ENCODE measurements around the gene LRRC55.
"Not testable (repeated sequence)": the region's sequence is repeated elsewhere in the genome, so short reads cannot be mapped to it uniquely, and the experiment has no call there.

LRRC55 gene

DNA sequence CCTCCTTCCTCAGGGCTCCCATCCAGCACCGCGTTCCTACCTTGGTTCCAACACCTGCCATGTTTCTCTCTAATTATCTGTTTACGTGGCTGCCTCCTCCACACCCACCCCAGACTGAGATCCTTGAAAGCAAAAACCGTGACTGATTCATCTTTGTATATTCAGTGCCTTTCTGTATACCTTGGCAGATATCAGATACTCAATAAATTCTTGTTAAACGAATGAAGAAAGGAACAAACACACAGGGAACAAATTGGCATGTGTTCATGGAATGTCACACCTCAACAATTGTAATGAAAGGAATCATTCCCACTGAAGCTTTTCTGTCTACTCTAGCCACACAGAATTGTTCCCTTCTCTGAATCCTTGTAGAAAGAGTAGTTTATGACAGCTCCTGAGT is 20.4 kb upstream of the LRRC55 start:
- no peak for DNase-seq (ENCODE audit: low read depth in 2 of 2)

DNA sequence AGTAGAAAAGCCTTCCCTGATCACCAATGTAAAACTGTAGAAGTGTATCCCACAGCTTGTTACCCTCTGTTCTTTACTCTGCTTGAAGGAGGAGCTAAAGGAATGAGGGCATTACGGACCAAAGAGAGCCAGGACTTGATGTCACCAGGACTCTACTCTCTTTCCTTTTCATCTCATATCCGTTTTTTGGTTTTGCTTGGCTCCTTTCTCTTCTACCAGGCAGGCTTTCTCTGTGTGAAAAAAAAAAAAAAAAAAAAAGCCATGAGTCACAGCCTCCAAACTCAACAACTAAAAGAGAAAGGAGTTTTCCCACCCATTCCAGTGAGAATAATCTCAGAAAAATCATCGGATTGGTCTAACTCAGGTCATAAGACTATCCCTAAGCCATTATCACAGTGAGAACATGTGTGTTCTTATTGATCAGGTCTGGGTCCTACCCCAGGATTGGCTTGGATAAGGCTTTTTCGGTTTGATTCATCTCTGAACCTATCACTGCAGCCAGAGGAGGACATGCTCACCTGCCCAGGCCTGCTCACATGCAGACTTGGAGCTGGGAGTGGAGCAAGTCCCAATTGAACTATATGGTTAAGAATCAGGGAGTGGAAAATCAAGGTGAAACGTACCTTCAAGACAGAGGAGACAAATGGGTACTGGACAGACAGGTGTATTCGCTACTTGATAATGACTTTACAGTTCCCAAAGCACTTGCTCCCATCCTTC is 19.4 kb upstream of the LRRC55 start:
- DNase-seq (ENCODE audit: low read depth in 2 of 2), result no peak

DNA sequence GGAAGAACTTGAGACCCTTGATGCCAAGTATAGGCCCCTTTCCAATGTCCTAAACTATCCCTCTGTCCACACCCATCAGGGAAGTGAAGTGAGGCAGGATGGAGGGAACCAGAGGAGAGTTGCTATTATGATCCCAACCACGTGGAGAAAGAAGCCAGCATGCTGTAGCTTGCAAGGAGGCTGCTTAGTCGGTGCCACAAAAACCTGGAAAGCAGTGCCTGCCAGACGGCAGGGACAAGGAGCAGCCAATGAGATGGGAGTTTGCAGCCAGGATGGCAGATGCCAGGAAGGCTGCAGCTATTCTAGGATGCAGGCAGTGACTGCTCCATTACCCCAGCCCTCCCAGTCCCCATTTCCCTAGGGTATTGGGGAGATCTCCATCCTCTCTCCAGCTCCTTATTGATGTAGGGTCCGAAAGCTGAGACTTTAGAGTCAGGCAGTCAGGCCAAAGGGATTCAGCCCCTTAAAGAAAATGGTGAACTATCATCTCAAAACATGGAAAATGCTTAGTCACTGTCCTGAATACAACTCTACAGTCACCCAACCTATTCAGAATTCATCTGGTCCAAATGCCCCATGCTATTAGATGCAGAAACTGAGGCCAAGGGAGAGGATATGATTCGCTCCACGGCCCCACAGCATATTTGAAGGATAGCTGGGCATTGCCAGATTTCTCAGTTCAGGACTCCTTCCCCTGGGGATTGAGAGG is 18.4 kb upstream of the LRRC55 start:
- DNase-seq (ENCODE audit: low read depth in 2 of 2), result no peak

DNA sequence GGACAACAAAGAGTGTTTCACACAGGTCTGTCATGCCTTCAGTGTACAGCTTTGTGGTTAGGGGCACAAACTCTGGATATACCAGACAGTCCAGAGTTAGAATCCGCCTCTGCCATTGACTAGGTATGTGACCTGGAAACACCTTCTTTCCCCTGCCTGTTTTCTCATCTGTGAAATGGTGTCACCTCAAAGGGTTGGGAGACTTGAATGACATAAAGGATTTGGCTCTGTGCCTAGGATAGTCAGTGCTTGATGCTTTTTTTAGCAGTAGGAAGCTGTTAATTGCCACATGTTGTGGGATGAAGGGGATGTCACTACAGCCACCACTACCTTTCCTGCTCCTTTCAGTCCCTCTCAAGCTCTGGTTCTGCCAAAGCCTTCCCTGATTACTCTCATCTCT is 17.4 kb upstream of the LRRC55 start:
- no peak for DNase-seq (ENCODE audit: low read depth in 2 of 2)

DNA sequence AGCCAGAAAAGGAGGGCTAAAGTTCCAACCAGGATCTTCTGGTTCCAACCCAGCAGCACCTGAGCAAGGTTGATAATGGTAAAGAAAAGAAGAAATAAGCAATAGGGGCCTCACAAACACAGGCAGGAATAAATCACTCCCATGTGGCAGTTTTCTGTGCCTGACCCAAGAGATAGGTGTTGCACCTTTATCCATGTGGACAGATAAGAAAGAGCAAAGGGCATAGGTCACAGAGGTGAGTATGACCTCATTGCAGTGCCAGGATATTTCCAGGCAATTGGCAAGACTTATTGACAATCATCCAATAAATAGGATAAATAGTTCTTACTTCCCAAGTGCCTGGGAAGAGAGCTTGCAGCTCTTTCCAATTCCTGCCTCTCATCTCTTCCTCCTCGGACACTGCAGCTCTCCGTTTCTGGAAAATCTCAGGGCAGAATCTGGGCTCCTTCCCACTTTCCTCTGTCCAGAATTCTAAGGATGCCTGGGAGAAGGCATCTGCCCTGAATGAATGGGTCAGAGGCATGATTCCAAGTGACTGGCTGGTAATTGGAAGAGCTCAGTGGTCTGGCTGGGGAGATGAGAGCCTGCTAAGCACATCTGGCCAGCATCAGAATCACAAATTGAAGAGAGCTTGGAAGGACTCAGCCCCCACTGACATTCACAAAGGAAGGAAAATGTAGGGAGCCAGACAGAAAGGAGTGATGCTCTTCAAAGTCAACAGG is 14.5 kb upstream of the LRRC55 start:
- no peak for DNase-seq (ENCODE audit: low read depth in 2 of 2)

DNA sequence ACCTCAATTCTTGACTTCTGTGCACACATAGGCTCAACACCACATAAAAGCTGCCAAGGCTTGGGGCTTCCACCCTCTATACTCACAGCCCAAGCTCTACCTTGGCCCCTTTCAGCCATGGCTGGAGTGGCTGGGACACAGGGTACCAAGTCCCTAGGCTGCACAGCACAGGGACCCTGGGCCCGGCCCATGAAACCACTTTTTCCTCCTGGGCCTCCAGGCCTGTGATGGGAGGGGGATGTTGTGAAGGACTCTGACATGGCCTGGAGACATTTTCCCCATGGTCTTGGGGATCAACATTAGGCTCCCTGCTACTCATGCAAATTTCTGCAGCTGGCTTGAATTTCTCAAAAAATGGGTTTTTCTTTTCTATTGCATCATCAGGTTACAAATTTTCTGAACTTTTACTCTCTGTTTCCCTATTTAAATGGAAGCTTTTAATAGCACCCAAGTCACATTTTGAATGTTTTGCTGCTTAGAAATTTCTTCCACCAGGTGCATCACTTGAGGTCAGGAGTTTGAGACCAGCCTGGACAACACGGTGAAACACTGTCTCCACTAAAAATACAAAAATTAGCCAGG is 11.9 kb upstream of the LRRC55 start:
- not testable (repeated sequence) for DNase-seq (ENCODE audit: low read depth in 2 of 2)

DNA sequence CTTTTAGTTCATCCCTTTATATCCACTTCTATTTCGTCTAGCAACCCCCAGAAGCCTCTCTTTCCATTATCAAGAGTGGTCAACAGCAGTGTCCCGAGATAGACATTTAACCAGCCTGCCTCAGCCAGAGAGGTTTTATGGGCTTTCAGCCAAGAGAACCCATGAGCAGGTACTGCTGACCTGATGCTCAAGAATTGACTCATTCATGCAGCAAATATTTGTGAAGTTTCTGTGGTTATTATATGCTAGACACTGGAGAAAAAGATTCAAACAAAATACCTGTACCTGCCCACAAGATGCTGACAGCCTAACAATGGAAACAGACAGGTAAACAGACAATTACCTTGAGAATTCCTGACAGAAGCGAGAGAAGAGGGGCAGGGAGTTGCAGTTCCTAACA is 9.7 kb upstream of the LRRC55 start:
- DNase-seq (ENCODE audit: low read depth in 2 of 2), result no peak

DNA sequence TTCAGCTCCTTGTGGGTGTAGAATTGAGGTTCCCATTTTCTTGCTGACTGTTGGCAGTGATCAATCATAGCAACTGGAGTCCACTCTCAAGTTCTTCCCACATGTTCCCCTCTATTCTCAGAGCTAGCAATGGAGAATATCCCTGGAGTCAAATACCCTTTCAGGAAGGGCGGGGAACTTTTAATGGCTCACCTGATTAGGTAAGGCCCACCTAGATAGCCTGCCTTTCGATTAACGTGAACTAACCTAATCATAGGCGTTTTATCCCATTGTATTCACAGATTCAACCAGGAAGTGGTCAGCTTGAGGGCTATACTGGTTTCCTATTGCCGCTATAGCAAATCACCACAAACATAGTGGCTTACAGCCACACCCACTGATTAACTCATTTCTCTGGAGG is 7.1 kb upstream of the LRRC55 start:
- DNase-seq (ENCODE audit: low read depth in 2 of 2), result no peak

DNA sequence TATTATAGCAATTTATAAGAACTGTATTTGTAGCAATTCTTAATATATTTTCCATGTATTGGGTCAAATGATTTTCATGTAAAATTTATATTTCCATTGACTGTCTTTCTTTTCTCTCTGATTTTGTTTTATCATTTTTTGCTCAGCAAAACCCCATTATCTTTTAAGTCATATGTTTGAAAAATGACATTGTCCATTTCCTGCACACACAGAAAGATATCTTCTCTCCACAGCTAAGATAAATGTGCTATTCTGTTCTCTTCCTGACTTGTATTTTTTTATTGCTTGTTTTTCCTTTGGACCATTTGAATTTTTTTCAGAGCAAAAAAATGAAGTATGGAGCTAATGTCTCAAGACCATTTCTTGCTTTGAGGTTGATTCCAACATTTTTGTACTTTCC is 6.3 kb upstream of the LRRC55 start:
- DNase-seq (ENCODE audit: low read depth in 2 of 2), result no peak

DNA sequence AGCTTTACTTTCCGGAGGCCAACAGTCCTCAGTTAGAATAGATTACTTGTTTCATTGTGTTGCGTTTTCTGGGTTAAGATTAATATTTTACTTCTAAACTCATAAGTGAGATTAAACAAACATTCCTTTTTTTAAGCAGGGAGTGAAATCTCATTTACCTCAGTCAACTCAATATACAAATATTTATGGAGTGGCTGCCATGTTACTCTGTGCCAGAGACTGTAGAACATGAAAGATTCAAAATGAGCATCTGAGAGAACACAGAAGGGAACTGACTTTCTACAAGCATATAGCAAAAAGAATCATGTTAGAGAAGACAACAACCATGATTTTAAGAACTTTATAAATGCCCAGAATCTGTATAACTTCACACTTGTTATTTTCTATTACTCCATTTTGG is 3.4 kb upstream of the LRRC55 start:
- DNase-seq (ENCODE audit: low read depth in 2 of 2), result no peak

DNA sequence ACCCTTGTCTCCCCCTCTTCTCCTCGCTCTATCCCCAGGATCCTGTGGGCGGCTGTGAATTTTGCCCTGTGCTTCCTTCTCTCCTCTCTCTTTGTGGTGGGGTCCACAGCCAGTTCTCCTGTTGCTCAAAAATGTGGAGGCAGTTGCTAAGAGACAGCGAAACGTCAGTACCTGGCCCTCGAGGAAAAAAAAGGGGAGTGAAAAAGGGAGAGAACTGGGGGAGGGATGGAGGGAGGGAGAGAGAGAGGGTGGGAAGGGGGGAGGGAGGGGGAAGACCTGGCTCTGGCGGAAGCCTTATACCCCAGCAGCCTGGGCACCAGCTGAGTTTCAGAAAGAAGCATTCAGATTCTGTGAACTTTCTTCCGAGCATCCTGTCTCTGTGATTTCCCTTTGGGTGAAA is 2.1 kb upstream of the LRRC55 start:
- no peak for DNase-seq (ENCODE audit: low read depth in 2 of 2)

DNA sequence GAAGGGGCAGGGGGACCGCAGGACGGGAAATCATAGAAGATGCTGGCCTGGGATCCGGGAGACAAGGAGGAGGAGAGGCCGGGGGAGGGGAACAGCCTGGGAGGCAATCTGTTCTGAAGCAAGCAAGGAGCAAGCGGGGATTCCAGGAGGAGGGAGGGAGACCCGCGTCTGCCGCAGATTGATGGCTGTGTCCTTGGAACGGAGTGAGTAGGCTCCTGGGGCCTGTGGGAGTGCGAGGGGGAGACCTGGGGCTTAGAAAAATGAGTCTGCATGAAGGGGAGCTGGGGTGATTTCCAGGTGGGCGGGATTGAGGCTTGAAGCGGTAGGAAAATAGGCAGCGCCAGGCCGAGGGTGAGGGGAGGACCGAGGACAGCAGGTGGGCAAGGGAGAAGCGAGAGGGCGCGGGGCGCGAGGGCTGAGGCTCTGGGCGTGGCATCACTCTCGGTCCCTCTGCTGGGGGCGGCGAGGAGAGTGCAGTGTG is 1.6 kb upstream of the LRRC55 start:
- DNase-seq (ENCODE audit: low read depth in 2 of 2), result no peak

DNA sequence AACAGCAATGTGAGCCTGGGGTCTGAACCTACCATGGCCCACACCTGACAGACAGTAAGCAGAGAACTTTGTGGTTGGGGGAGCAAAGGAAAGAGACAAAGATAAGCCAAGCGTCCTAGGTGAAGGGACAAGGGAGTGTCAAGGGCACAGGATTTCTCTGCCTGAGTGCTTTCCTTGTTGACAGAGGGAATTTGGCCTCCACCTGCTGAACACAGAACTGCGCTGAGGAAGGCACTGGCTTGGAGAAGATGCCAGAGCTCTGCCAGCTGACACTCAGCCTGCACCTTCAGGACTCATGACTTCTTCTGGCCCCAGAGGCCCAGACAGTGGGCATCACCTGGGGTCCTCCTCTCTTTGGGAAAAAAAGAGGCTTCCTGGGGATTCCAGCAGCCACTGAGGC is 789 bp upstream of the LRRC55 start:
- DNase-seq (ENCODE audit: low read depth in 2 of 2), result no peak

DNA sequence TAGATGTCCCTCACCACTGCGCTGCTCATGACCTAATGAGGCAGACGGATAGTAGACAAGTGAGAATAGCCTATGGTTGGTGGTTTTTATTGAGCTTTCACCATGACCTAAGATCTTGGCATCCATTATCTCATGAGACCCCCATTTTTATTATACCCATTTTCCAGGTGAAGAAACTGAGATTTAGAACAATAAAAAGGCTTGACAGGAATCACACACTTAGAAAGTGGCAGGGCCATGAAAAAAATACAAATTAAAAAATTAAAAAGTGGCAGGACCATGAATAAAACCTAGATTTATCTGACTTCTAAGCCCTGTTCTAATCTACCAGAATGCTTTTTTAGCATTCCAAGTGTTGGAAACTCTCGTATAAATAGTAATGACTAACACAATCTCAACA is 1.1 kb downstream of the LRRC55 start:
- no peak for DNase-seq (ENCODE audit: low read depth in 2 of 2)

DNA sequence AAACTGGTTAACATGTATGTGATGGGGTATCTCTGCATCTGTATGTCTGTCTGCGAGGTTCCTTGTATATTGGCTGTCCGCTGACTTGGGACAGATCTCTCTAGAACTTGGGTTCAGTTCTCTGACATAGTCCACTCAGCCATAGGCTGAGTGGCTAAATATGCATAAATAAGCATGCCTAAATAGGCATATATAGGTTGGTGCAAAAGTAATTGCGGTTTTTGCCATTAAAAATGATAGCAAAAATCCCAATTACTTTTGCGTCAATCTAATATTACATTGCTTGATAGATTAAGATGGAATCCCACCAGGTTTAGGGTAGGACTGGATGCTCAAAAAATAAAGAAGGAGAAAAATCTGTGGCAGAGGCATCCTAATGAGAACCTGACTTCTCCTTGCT is 8.8 kb downstream of the LRRC55 start:
- no peak for DNase-seq (ENCODE audit: low read depth in 2 of 2)

DNA sequence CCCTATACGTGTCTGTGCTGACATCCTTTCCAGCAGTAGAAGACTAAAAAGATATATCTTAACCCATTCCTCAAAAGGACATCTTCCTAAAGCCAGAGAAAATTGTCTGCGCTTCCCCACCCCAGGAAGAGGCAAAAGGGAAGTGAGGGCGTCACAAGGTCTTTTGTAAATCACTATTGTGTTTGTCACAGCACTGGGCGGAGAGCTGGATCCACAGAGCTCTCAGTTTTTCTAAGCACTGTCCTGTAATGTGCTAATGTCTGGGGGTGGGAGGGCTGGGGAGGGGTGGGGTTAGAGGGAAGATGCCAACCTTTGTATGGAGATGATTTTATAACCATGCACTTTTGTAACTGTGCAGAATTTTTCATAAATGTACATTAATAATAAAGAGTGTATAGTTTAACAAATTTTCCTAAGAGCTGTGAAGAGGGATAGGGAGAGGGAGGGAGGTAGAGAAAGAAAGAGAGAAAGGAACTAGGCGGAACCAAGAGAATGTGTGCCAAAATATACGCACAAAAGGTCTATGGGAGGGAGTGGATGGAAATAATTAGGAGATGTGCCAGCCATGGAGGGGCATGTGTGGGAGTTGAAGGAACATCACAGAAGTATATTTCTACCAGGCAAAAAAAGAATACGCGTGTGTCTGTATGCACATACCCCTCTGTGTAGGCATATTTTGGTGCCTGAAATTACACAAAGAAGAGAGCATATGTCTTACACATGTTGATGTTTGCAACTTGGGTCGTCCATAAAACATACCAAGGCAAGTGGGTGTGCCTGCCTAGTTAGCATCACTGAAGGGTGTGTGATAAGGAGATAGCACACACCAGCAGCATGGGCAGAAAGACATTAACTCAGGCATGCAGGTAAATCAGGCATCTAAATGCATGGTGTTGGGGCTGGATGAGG is 9.8 kb downstream of the LRRC55 start:
- DNase-seq (ENCODE audit: low read depth in 2 of 2), result no peak

DNA sequence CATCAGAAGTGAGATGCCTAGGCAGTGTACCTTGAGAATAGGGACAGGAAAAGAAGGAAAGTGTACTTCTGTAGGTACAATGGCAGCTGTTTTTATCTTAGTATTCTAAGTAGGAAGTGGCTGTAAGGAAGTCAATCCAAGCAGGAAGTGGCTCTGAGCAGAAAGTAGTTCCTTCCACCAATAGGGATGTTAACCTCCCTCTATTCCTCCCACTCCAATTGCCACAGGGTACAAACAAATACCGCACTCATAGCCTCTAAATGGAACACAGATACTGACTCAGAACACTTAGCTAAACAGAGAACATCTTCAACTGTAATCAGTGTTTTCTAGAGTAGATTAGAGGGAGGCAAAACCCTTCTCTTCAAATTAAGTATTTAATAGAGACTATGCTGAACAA is 10.6 kb downstream of the LRRC55 start:
- no peak for DNase-seq (ENCODE audit: low read depth in 2 of 2)

DNA sequence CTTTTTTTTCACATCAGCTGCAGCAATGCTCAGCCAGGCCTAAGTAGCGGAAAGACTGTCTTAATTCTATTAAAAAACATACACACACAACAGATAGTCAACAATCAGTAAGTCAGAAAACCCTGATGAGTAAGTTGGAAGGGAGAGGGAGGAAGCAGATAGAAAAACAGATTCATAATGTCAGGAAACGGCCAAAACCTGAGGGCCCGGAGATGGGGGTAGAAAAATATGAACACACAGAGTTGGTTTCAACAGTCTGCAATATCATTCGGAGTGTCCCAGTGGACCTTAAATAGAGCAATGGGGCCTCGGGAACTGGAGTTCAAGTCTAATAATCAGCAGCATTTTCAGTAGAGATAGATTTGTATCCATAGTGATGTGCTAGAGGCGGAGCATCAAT is 14.8 kb downstream of the LRRC55 start:
- DNase-seq (ENCODE audit: low read depth in 2 of 2), result no peak

DNA sequence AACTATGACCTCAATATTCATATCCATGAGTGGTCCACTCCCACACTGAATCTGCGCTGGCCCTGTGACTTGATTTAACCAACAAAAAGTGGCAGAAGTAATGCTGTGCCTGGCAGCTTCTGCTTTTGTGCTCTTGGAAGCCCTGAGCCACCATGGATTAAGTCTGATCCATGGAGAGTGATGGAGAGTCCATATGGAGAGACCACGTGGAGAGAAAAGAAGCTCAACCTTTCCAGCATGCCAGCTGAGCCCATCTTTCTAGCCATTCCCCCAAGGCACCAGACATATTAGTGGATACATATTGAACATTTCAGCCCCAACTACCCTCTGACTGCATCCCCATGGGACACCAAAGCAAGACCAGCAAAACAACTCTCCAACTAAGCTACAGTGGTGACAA is 16.0 kb downstream of the LRRC55 start:
- no peak for DNase-seq (ENCODE audit: low read depth in 2 of 2)

DNA sequence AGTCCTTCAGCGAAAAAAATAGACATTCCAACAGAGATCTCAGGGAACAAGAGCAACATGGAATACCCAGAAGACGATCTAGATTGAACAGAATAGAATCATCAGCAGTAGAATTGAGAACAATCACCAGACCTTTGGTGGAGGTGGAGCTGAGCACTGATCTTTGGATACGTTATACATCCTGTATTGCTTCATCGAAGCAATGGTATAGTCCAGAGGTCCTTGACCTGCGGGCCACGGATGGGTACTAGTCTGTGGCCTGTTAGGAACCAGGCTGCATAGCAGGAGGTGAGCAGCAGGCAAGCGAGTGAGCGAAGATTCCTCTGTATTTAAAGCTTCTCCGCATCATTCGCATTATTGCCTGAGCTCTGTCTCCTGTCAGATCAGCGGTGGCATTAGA is 17.6 kb downstream of the LRRC55 start:
- no peak for DNase-seq (ENCODE audit: low read depth in 2 of 2)

DNA sequence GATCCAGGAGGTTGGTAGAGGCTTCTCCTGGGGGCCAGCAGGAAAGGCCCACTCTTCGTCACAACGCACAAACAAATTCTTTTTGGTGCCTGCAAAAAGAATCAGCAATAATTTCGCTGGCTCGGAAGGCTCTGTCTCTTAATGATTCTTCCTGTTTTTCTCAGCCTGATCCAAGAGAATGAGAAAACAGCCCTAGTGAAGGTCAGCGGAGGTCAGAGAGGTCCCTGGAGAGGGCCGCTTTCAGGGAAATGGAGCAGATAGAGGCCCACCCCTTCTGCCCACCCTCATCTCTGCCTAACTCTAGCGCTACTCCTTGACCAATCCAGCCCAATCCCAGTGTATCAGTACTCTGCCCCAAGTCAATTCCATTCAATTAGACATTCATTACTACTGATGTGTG is 19.2 kb downstream of the LRRC55 start:
- no peak for DNase-seq (ENCODE audit: low read depth in 2 of 2)

DNA sequence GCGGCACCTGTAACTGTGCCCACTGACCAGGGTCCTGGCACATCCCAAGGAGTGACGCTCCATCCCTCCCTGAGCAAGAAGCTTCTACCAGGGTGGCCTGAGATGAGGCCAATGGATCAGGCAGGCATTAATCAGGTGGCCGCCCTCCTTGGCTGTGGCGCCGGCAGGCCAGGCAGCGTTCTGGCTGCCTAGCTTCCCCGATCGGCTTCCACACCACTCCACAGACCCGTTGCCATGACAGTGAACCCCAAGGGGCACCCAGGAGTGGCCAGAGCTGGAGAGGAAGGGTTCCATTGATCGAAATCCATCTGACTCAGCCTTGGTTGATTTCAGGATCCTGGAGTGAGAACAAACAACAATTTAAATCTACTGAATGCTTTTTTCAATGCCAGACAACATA is 20.5 kb downstream of the LRRC55 start:
- no peak for DNase-seq (ENCODE audit: low read depth in 2 of 2)

Measured in stimulated activated CD8-positive, alpha-beta memory T cell treated with anti-CD3 and anti-CD28 coated beads, Interleukin-15, amount 100 ng/mL, for 4 hours (primary cell).